Pancreas (tissue), 10 donors: ENCODE results near the gene GSE1. TPM values are rescaled to one million over a fixed set of nuclear protein-coding genes. Genes with fewer than 3 reads are reported as not detected.

Source experiments
- ATAC-seq, 4 donors: fragments of 200-7000 bp; cut with Tn5 transposase; one replicate each; pipeline versions ENCODE4 v1.8.0 to v1.9.1; 2020; ENCODE audit warnings: mild to moderate bottlenecking in 4 of 4, moderate library complexity in 4 of 4
- DNase-seq, 6 donors: peaks; one replicate each; pipeline ENCODE4 v3.0.0-alpha.2; 2020
- FAIRE-seq: peaks from 2 replicates; lab custom pipeline; 2012; peaks lifted over from hg19 to GRCh38; lab: Jason Lieb, UNC
- H3K27ac ChIP-seq, 4 donors: fragments of 200-600 bp; sonication (generic); 1 replicate in 3 of 4; 2 replicates in 1 of 4; pipeline versions ENCODE4 v1.5.0 to v1.8.0; 2020
- H3K27me3 ChIP-seq, 4 donors: fragments of 200-600 bp; one replicate each; pipeline ENCODE4 v1.8.0; 2021
- H3K36me3 ChIP-seq, 3 donors: fragments of 200-600 bp; sonication (generic) in 1 of 3; one replicate each; pipeline versions ENCODE4 v1.5.0 to v1.8.0; 2020 to 2021
- H3K4me1 ChIP-seq, 3 donors: fragments of 200-600 bp; one replicate each; pipeline ENCODE4 v1.8.0; 2021
- H3K4me3 ChIP-seq, 4 donors: fragments of 200-600 bp; sonication (generic) in 2 of 4; one replicate each; pipeline versions ENCODE4 v1.5.0 to v1.8.0; 2020 to 2021
- H3K9me3 ChIP-seq, 4 donors: fragments of 200-600 bp; one replicate each; pipeline ENCODE4 v1.8.0; 2021
- CTCF ChIP-seq, 4 donors: fragments of 200-600 bp; sonication (generic) in 3 of 4; IDR thresholded peaks; one replicate each; pipeline versions ENCODE4 v1.5.0 to v1.8.0; 2021; ENCODE audit warnings: antibody characterized with exemption in 4 of 4
- WGBS, 2 donors: extraction: QIAGEN DNeasy Blood & Tissue Kit; methylation state at CpG; one replicate each; pipeline ENCODE4 v1.1.7; 2013; 5-methylcytosine and 5-hydroxymethylcytosine counted together
- intact Hi-C, 3 donors: fragments of 100-400 bp; cut with DNase I; formaldehyde crosslinking; loops; one replicate each; pipeline versions ENCODE4 v1.11.1 to v1.14.2; 2022
- polyA plus RNA-seq, 2 donors: library from polyadenylated mRNA; stranded (reverse); fragments of 200-250 nt; gene quantifications; one replicate each; pipeline ENCODE4 v1.2.3, GENCODE V29; 2013
- total RNA-seq, 6 donors: library from RNA; stranded (reverse); fragmentation: NEBNext Ultra II Directional in 4 of 6; extraction: Animal tissue kit (Norgen Biotek cat#: 25700) in 4 of 6; gene quantifications; one replicate each; pipeline versions ENCODE4 v1.2.1 to v1.2.4, GENCODE V29; 2021 to 2023
- donor health status: healthy with polysubstance abuse.
- donor health status: DM: no; HTN: no; CAD: no; lungs with moderate emphysema.
- donor health status: DM: no; HTN: no; CAD: no.
- donor health status: control.
- donor health status: control.
- donor health status: Bipolar disorder and iron deficiency.
- donor health status: DM: yes; HTN: yes; CAD: no.
- donor health status: DM: no; HTN: no; CAD: no.
- donor health status: DM: no; HTN: no; CAD: no.
- donor health status: DM: yes; HTN: yes; CAD: no.

GSE1 gene
- total and polyA plus RNA-seq, 8 donors: 32.0 to 61.5 (median 41.9) TPM

DNA sequence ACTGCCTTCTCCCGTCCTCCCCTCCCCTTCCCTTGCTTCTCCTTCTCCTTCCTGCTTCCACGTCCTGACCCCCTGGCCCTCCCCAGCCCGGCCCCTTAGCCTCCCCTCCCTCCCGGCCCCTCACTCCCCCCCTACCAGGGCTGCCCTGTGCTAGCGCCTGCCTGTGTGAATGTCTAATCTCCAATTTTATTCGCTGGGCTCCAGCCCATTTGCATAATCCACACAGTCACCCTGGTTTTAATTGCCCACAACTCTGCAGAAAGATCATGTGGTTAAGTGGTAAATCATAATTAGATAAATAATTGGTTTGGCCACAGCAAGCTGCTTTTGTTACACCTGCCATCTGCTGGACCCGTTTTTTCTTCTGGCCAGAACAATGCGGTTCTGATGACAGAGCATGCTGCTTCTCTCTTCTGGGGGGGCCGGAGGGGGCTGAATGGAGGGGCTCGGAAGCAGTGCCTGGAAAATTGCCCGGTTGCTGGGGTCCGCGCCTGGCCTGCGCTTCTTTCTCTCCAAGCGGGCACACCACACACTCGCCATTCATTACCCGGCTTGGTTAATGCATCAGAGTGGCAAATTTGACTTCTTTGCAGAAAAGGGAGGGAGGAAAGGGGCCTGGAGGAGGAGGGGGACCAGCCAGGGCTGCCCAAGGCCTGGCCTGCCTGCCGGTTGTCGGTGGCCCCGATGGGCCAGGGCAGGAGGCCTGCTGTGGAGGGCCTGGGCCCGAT is 19.5 kb upstream of the GSE1 start:
- 81 to 88% methylated on average over 19 to 20 of the region's 21 CpGs for WGBS, 2 donors
- DNase-seq (no peak), ATAC-seq (peak in 2 of 4 donors; percentile 14 to 23), FAIRE-seq (no peak)
- H3K27ac ChIP-seq: no peak overlapping the region
- no peak overlapping the region for H3K4me3 ChIP-seq
- no peaks in the 10 kb centered on the region for H3K36me3 ChIP-seq
- no peaks in the 10 kb centered on the region for H3K9me3 ChIP-seq
- H3K4me1 ChIP-seq: no peaks in the 10 kb centered on the region
- H3K27me3 ChIP-seq: no peaks in the 10 kb centered on the region
- intact Hi-C loops: no loop called here
- TF ChIP-seq CTCF (IDR thresholded peaks at IDR 0.05): no peak

DNA sequence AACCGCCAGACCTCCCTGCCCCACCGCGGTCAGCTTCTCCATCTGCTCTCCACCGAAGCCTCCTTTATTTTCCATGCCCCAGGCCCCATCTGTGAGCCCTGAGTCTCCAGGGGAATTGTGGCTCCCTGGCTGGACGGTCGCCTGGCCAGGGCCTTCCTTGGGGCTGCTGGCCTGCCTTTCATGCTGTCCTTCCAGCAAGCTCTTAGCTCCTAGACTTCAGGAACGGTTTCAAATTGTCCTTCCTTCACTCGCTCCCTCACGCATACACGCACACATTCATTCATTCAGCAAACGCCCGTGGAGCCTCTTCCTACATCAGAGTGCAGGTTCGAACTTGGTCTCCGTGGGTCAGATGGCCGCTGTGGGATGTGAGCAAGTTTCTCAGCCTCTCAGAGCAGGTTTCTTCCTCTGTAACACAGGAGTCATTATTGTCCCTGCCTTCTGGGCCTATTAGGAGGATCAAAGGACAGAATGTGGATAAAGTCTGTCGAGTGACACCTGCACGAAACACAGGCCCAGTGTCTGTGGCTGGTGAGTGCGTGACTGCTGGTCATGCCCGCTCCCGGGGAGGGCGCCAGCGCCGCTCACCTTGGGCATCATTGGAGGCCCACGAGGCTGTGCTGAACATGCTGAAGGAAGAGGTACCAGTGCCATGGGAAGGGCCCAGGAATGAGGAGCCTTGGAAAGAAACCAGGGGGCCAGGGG is 18.7 kb upstream of the GSE1 start:
- Histone ChIP-seq H3K4me3 (no peak overlapping the region), H3K27ac (no peak overlapping the region), H3K27me3 (no peaks in the 10 kb centered on the region), H3K36me3 (no peaks in the 10 kb centered on the region), H3K9me3 (no peaks in the 10 kb centered on the region), H3K4me1 (peaks cover 2 to 6% (median 3%) of the 10 kb centered on the region in 3 donors)
- 86% methylated on average over 22 to 24 of the region's 24 CpGs for WGBS, 2 donors
- no peak for TF ChIP-seq CTCF (IDR thresholded peaks at IDR 0.05)
- no peak for FAIRE-seq
- no peak for DNase-seq
- peak in 1 of 4 donors; percentile 18 for ATAC-seq
- intact Hi-C loops: no loop called here

DNA sequence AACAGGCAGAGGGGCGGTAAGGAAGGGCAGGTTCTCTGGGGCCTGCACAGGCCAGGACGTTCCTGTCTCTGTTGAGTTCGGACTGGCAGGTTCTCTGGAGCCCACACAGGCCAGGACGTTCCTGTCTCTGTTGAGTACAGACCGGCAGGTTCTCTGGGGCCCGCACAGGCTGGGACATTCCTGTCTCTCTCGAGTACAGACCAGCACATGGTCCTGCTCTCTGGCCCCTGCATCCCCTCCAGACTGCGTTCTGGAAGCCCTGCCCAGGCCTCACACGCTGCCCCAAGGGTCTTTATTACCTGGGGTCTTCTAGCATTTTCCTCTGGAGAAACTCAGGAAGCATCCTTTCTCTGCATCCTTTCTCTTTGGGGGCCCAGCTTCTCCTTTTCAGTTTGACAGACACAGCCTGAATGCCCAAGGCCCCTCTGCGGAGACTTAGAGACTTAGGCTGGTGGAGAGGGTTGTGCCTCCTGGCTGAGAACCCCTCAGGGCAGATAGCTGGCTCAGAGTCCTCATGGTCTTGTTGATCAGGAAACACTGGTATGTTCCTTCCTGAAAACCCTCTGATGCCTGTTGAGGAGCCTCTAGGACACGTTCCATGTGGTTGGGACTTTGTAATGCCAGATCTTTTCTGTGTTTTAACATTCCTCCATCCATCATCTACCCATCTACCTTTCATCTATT is 18.0 kb upstream of the GSE1 start:
- no peak for TF ChIP-seq CTCF (IDR thresholded peaks at IDR 0.05)
- FAIRE-seq: no peak
- 89 to 94% methylated on average over 11 of the region's 11 CpGs for WGBS, 2 donors

DNA sequence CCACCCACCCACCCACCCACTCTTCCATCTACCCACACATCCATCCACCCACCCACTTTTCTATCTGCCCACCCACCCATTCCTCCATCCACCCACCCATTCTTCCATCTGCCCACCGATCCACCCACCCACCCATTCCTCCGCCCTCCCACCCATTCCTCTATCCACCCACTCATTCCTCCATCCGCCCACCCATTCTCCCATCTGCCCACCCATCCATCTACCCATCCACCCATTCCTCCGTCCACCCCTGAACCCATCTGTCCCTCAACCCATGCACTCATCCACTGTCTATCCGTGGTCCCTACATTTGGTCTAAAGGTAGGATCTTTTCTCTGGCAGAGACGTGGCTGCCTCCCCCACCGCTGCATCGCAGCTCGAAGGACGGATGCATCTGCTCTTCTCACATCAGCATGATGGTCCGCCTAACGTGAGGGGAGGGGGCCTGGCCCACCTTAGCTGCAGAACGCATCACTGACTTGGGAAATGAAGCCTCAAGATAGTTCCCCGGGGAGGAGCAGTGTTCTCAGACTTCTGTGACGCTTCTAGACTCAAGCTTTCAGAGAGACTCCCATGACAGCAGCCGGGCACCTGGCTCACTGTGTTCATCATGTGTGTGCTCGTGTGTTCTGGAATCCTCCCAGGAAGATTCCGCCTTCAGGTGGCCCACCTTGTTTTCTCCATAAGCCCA is 17.2 kb upstream of the GSE1 start:
- Histone ChIP-seq H3K4me1 (peaks cover 11 to 14% (median 12%) of the 10 kb centered on the region in 3 donors), H3K27me3 (no peaks in the 10 kb centered on the region), H3K9me3 (no peaks in the 10 kb centered on the region), H3K36me3 (no peaks in the 10 kb centered on the region), H3K27ac (no peak overlapping the region), H3K4me3 (no peak overlapping the region)
- ATAC-seq: no peak
- TF ChIP-seq CTCF (IDR thresholded peaks at IDR 0.05): no peak
- FAIRE-seq: no peak
- DNase-seq: no peak
- 94 to 95% methylated on average over 18 of the region's 18 CpGs for WGBS, 2 donors
- intact Hi-C loops: no loop called here

More for the DNA sequence above, 18.0 kb upstream of the GSE1 start:
- DNase-seq: no peak
- H3K27me3 ChIP-seq: no peaks in the 10 kb centered on the region
- no peaks in the 10 kb centered on the region for H3K9me3 ChIP-seq
- intact Hi-C loops: no loop called here
- no peak for ATAC-seq
- no peak overlapping the region for H3K27ac ChIP-seq
- H3K4me1 ChIP-seq: peaks cover 9 to 13% (median 10%) of the 10 kb centered on the region in 3 donors
- no peak overlapping the region for H3K4me3 ChIP-seq
- H3K36me3 ChIP-seq: no peaks in the 10 kb centered on the region
